SU-DHL-6 (cell line): Measurements from ENCODE around the gene SPP1.

ENCODE experiments used
- H2AFZ ChIP-seq: fragments of 200-600 bp; sonication (generic); 2 replicates; pipeline ENCODE4 v1.6.1; 2014; ENCODE audit warnings: low read depth, mild to moderate bottlenecking, moderate library complexity, mixed read lengths, antibody characterized with exemption, low read length; ENCODE audit not compliant: severe bottlenecking
- H3F3A ChIP-seq: fragments of 200-600 bp; shearing (Covaris generic); 2 replicates; pipeline ENCODE4 v1.6.0; 2016; ENCODE audit warnings: antibody characterized with exemption, mild to moderate bottlenecking; ENCODE audit not compliant: insufficient read depth
- H3K27ac ChIP-seq: fragments of 200-600 bp; sonication (generic); 2 replicates; pipeline ENCODE4 v1.5.1; 2016; ENCODE audit warnings: low read depth, mild to moderate bottlenecking, low read length, moderate library complexity, mixed read lengths
- H3K27me3 ChIP-seq: fragments of 200-600 bp; sonication (generic), shearing (Covaris generic); 2 replicates; pipeline ENCODE4 v1.6.0; 2014; ENCODE audit warnings: mild to moderate bottlenecking, low read length
- H3K36me3 ChIP-seq: fragments of 200-600 bp; sonication (generic); 2 replicates; pipeline ENCODE4 v1.6.1; 2014; ENCODE audit warnings: mild to moderate bottlenecking, low read length, mixed read lengths
- H3K4me2 ChIP-seq: fragments of 300-600, 200-600 bp; shearing (Covaris generic), sonication (generic); 2 replicates; pipeline ENCODE4 v1.6.0; 2014; ENCODE audit warnings: low read length, low read depth, mild to moderate bottlenecking; ENCODE audit not compliant: poor library complexity, severe bottlenecking
- H3K4me3 ChIP-seq: fragments of 200-600 bp; sonication (generic); 2 replicates; pipeline ENCODE4 v1.5.1; 2014; ENCODE audit warnings: antibody characterized with exemption, low read length, mild to moderate bottlenecking, mixed read lengths; ENCODE audit not compliant: insufficient read depth, poor library complexity, severe bottlenecking
- H3K79me2 ChIP-seq: fragments of 200-600 bp; sonication (generic); 2 replicates; pipeline ENCODE4 v1.6.1; 2014; ENCODE audit warnings: mild to moderate bottlenecking, low read length, moderate library complexity; ENCODE audit not compliant: insufficient read depth
- H3K9ac ChIP-seq: fragments of 200-600 bp; sonication (generic); 2 replicates; pipeline ENCODE4 v1.7.0; 2014; ENCODE audit warnings: mild to moderate bottlenecking, low read length
- H3K9me2 ChIP-seq: fragments of 200-600 bp; sonication (generic); replicated peaks from 2 replicates; pipeline ENCODE4 v1.6.1; 2014; ENCODE audit warnings: low read length; ENCODE audit not compliant: insufficient read depth
- H3K9me3 ChIP-seq: fragments of 200-600 bp; sonication (generic); 2 replicates; pipeline ENCODE4 v1.6.1; 2014; ENCODE audit warnings: low read length, mixed read lengths; ENCODE audit not compliant: insufficient read depth
- H4K20me1 ChIP-seq: fragments of 200-600 bp; sonication (generic); 2 replicates; pipeline ENCODE4 v1.6.1; 2014; ENCODE audit warnings: low read depth, mild to moderate bottlenecking, antibody characterized with exemption, low read length, moderate library complexity, mixed read lengths
- EZH2phosphoT487 ChIP-seq: fragments of 200-600 bp; sonication (generic), shearing (Covaris generic); conservative IDR thresholded peaks from 2 replicates; pipeline ENCODE4 v1.6.1; 2018; ENCODE audit warnings: mild to moderate bottlenecking, antibody characterized with exemption, low read length, moderate library complexity, mixed read lengths
- TF ChIP-seq, protein P1 (sequence below): fragments of 200-600 bp; sonication (generic); IDR thresholded peaks from one replicate; pipeline ENCODE4 v1.5.1; 2017; ENCODE audit warnings: antibody characterized with exemption, mild to moderate bottlenecking, low read length, moderate library complexity; ENCODE audit not compliant: insufficient read depth, poor library complexity, severe bottlenecking

SPP1 gene

DNA sequence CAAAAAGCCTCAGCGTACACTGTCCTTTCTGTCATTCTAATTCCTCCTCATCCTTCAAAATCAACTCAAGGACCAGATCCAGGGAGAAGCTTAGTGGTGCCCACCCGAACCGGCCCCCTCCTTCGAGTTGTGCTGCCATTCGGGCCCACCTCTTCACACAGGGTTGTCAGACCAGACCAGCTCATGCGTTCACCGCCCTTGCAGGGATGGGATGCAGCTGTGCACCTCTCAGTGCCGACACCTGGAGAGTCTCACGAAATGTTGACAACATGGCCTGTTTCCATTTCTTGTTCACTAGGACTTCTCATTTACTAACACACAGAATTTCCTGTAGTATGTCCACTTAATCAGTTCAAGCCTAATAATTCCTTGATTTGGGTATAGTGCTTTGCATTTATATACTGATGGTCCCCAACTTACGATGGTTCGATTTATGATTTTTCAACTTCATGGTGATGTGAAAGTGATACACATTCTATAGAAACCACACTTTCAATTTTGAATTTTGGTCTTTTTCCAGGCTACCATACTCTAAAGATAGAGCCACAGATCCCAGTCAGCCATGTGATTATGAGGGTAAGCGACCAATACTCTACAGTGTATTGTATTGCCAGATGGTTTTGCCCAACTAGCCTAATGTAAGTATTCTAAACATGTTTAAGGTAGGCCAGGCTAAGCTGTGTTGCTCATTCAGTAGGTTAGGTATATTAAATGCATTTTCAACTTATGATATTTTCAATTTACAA, 55.2 kb downstream of the SPP1 start:
- no peak overlapping the region for H3K27ac ChIP-seq
- no peaks in the 10 kb centered on the region for H4K20me1 ChIP-seq
- no peaks in the 10 kb centered on the region for H3K27me3 ChIP-seq
- no peaks in the 10 kb centered on the region for H3K36me3 ChIP-seq
- TF ChIP-seq EZH2phosphoT487: no peak
- TF ChIP-seq, protein P1, sequence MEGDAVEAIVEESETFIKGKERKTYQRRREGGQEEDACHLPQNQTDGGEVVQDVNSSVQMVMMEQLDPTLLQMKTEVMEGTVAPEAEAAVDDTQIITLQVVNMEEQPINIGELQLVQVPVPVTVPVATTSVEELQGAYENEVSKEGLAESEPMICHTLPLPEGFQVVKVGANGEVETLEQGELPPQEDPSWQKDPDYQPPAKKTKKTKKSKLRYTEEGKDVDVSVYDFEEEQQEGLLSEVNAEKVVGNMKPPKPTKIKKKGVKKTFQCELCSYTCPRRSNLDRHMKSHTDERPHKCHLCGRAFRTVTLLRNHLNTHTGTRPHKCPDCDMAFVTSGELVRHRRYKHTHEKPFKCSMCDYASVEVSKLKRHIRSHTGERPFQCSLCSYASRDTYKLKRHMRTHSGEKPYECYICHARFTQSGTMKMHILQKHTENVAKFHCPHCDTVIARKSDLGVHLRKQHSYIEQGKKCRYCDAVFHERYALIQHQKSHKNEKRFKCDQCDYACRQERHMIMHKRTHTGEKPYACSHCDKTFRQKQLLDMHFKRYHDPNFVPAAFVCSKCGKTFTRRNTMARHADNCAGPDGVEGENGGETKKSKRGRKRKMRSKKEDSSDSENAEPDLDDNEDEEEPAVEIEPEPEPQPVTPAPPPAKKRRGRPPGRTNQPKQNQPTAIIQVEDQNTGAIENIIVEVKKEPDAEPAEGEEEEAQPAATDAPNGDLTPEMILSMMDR: no peak
- no peak overlapping the region for H3K9ac ChIP-seq
- no peaks in the 10 kb centered on the region for H3F3A ChIP-seq
- no peaks in the 10 kb centered on the region for H3K79me2 ChIP-seq
- H3K4me3 ChIP-seq: no peak overlapping the region
- H3K4me2 ChIP-seq: no peak overlapping the region
- no peaks in the 10 kb centered on the region for H3K9me2 ChIP-seq
- no peaks in the 10 kb centered on the region for H3K9me3 ChIP-seq
- H2AFZ ChIP-seq: no peak overlapping the region
